ENCODE data around the gene ZNF277.

ZNF277 gene

GRCh38 chr7:112206238-112206990, at the start of gene ZNF277, which contains the start of gene DOCK4:
TSS of gene ZNF277 (plus strand) at chr7:112206695. CDS start at chr7:112206717, 22 bp downstream.
TSS of gene DOCK4 (minus strand) at chr7:112206399. CDS start at chr7:112206138, 261 bp downstream.
- DNase-seq: peak; percentile 99

- peak; percentile 95 for DNase-seq
Observed at GRCh38 chr7:112157072-112157471, 49.4 kb upstream of the ZNF277 start.

- no peak for DNase-seq
Observed at GRCh38 chr7:112159351-112159750, 47.1 kb upstream of the ZNF277 start.

GRCh38 chr7:112160130-112160770, 46.2 kb upstream of the ZNF277 start:
- peak; percentile 63 for DNase-seq

GRCh38 chr7:112160771-112161150, 45.7 kb upstream of the ZNF277 start:
- DNase-seq: no peak

GRCh38 chr7:112161253-112162141, 45.0 kb upstream of the ZNF277 start:
- no peak for DNase-seq

- peak; percentile 87 for DNase-seq
Observed at GRCh38 chr7:112162142-112162766, 44.2 kb upstream of the ZNF277 start.

GRCh38 chr7:112162784-112163506, 43.5 kb upstream of the ZNF277 start:
- peak; percentile 48 for DNase-seq

- no peak for DNase-seq
Observed at GRCh38 chr7:112167147-112167546, 39.3 kb upstream of the ZNF277 start.

GRCh38 chr7:112168915-112169314, 37.6 kb upstream of the ZNF277 start:
- DNase-seq: no peak

- DNase-seq: no peak
Observed at GRCh38 chr7:112171673-112172072, 34.8 kb upstream of the ZNF277 start.

GRCh38 chr7:112172870-112173567, 33.5 kb upstream of the ZNF277 start:
- DNase-seq: no peak

GRCh38 chr7:112173568-112173905, 33.0 kb upstream of the ZNF277 start:
- no peak for DNase-seq

- DNase-seq: no peak
Observed at GRCh38 chr7:112174192-112174591, 32.3 kb upstream of the ZNF277 start.

GRCh38 chr7:112176241-112176640, 30.3 kb upstream of the ZNF277 start:
- no peak for DNase-seq

GRCh38 chr7:112176693-112177415, 29.6 kb upstream of the ZNF277 start:
- no peak for DNase-seq

GRCh38 chr7:112180223-112180622, 26.3 kb upstream of the ZNF277 start:
- DNase-seq: no peak

GRCh38 chr7:112182749-112183148, 23.7 kb upstream of the ZNF277 start:
- DNase-seq: no peak

- DNase-seq: no peak
Observed at GRCh38 chr7:112183266-112183665, 23.2 kb upstream of the ZNF277 start.

GRCh38 chr7:112184455-112184854, 22.0 kb upstream of the ZNF277 start:
- DNase-seq: no peak

All from kidney glomerular epithelial cell (primary cell).